ENCODE data around the gene PTGER2. TPM values are rescaled to one million over a fixed set of nuclear protein-coding genes. Genes with fewer than 3 reads are reported as not detected.

PTGER2 gene
- total RNA-seq, 3 donors from 2014 or later, result 1.8 to 5.9 (median 4.9) TPM

DNA sequence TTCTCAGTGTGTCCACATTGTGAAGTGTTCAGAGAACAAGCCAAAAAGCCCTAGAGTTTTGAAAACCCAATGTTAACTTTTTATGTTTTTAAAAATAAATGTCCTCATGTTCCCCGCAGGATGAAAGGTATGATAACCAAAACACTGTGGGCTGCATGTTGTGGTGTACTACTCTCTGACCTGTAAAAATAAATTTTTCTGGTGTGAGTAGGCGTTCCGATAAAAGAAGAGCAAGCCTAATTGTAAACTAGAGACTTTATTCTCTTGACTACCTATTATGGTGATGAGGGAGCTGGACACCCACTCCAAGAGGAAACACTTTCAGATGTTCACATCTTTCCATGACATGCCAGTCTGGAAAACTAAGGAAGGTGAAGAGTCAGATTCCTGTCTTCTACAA, 18.2 kb downstream of the PTGER2 start:
- H3K4me1 ChIP-seq, result no peaks in the 10 kb centered on the region
- no peak for DNase-seq (ENCODE audit: low spot score in 2 of 2)
- no peaks in the 10 kb centered on the region for H3K36me3 ChIP-seq
- H3K4me3 ChIP-seq, result no peak overlapping the region
- H3K27me3 ChIP-seq, result no peaks in the 10 kb centered on the region
- H3K9me3 ChIP-seq, result no peaks in the 10 kb centered on the region
- intact Hi-C loops (cut with DNase I; ENCODE audit: low total_unique reads), result no loop called here
- no peak overlapping the region for H3K27ac ChIP-seq
- TF ChIP-seq CTCF (IDR thresholded peaks at IDR 0.05), result no peak
- no peak for TF ChIP-seq POLR2AphosphoS5 (IDR thresholded peaks at IDR 0.05)
- TF ChIP-seq POLR2A (IDR thresholded peaks at IDR 0.05), result no peak

- Histone ChIP-seq H3K27ac (no peak overlapping the region), H3K36me3 (no peaks in the 10 kb centered on the region), H3K9me3 (no peaks in the 10 kb centered on the region), H3K4me3 (no peak overlapping the region), H3K27me3 (no peaks in the 10 kb centered on the region), H3K4me1 (no peaks in the 10 kb centered on the region)
- intact Hi-C loops (cut with DNase I; ENCODE audit: low total_unique reads), result no loop called here
- TF ChIP-seq POLR2A (IDR thresholded peaks at IDR 0.05), result no peak
- no peak for TF ChIP-seq POLR2AphosphoS5 (IDR thresholded peaks at IDR 0.05)
- DNase-seq (ENCODE audit: low spot score in 2 of 2), result no peak
Measured at GRCh38 chr14:52333108-52333507, 19.0 kb downstream of the PTGER2 start.

DNA sequence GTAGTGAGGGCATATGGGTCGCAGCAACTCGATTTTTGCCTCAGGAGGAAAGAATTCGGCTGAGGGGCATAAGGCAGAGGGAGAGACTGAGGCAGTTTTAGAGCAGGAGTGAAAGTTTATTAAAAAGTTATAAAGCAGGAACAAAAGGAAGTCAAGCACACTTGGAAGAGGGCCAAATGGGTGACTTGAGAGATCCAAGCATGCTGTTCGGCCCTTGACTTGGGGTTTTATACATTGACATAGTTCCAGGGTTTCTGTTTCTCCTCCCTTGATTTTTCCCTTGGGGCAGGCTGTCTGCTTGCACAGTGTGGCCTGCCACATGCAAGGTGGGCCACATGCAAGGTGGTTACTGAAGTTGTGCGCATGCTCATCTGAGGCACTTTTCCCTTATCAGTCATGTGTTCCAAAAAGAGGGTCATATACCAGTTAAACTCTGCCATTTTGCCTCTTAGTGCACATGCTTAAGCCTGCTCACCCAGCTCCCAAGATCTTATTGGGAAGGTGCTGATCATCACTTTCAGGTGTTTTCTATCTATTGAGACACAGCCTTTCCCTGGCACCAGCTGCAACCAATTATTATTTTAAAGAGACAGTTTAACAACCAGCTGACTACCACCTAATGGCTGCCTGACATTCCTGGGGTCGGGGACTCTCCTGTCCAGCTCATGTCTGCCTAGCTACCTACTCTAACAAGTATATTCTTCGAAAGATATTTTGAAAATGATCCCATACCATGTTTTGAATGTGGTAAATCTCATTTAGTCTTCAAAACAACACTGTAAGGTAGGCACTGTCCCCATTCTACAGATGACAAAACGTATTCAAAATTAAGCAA, 19.9 kb downstream of the PTGER2 start:
- Histone ChIP-seq H3K27ac (no peak overlapping the region), H3K36me3 (no peaks in the 10 kb centered on the region), H3K4me3 (no peak overlapping the region), H3K9me3 (no peaks in the 10 kb centered on the region), H3K27me3 (no peaks in the 10 kb centered on the region), H3K4me1 (no peaks in the 10 kb centered on the region)
- no peak for DNase-seq (ENCODE audit: low spot score in 2 of 2)
- intact Hi-C loops (cut with DNase I; ENCODE audit: low total_unique reads), result no loop called here
- TF ChIP-seq POLR2A (IDR thresholded peaks at IDR 0.05) (no peak), POLR2AphosphoS5 (IDR thresholded peaks at IDR 0.05) (no peak), CTCF (IDR thresholded peaks at IDR 0.05) (no peak)

DNA sequence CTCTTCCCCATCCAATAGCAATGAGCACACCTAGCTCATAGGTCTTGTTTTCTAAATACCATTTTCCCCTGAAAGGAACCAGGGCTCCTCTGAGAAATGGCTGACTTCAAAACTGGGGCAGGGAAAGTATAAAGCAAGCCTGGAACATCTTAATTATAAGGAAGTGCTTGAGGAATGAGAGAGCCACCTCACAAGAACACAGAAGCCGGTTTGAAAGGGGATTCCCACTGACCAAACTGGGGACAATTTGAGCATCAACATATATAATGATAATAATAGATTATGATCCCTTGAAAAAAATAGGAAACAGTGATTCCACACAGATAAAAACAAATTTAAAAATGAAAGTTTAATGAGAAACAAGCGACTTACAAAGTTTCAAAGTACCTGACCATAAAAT, 22.1 kb downstream of the PTGER2 start:
- Histone ChIP-seq H3K4me3 (no peak overlapping the region), H3K4me1 (no peaks in the 10 kb centered on the region), H3K27ac (no peak overlapping the region), H3K9me3 (no peaks in the 10 kb centered on the region), H3K36me3 (no peaks in the 10 kb centered on the region), H3K27me3 (no peaks in the 10 kb centered on the region)
- TF ChIP-seq CTCF (IDR thresholded peaks at IDR 0.05) (no peak), POLR2A (IDR thresholded peaks at IDR 0.05) (no peak), POLR2AphosphoS5 (IDR thresholded peaks at IDR 0.05) (no peak)
- no peak for DNase-seq (ENCODE audit: low spot score in 2 of 2)
- intact Hi-C loops (cut with DNase I; ENCODE audit: low total_unique reads), result no loop called here

- Histone ChIP-seq H3K27ac (no peak overlapping the region), H3K36me3 (no peaks in the 10 kb centered on the region), H3K4me1 (no peaks in the 10 kb centered on the region), H3K9me3 (no peaks in the 10 kb centered on the region), H3K27me3 (no peaks in the 10 kb centered on the region), H3K4me3 (no peak overlapping the region)
- DNase-seq (ENCODE audit: low spot score in 2 of 2), result no peak
- intact Hi-C loops (cut with DNase I; ENCODE audit: low total_unique reads), result no loop called here
- TF ChIP-seq CTCF (IDR thresholded peaks at IDR 0.05) (no peak), POLR2A (IDR thresholded peaks at IDR 0.05) (no peak), POLR2AphosphoS5 (IDR thresholded peaks at IDR 0.05) (no peak)
Measured at GRCh38 chr14:52338051-52338681, 24.1 kb downstream of the PTGER2 start.
